MM.1S (cell line): ENCODE data around the gene CNNM3.

Experiments used
- DNase-seq: peaks from one replicate; pipeline ENCODE4 v3.0.0-alpha.2; 2015
- H2AFZ ChIP-seq: fragments of 300-600 bp; sonication (generic); 2 replicates; pipeline ENCODE4 v1.6.0; 2016; ENCODE audit warnings: antibody characterized with exemption, low read length
- H3F3A ChIP-seq: fragments of 300-600 bp; sonication (generic); 2 replicates; pipeline ENCODE4 v1.6.1; 2016; ENCODE audit warnings: mild to moderate bottlenecking, antibody characterized with exemption, low read length, moderate library complexity, mixed read lengths; ENCODE audit not compliant: insufficient read depth
- H3K27ac ChIP-seq: fragments of 300-600 bp; sonication (generic); 2 replicates; pipeline ENCODE4 v1.5.1; 2016; ENCODE audit warnings: mild to moderate bottlenecking, low read length
- H3K27me3 ChIP-seq: fragments of 300-600 bp; sonication (generic); replicated peaks from 2 replicates; pipeline ENCODE4 v1.6.0; 2016; ENCODE audit warnings: low read length; ENCODE audit not compliant: insufficient read depth
- H3K36me3 ChIP-seq: fragments of 300-600 bp; sonication (generic); replicated peaks from 2 replicates; pipeline ENCODE4 v1.6.1; 2016; ENCODE audit warnings: mild to moderate bottlenecking, low read length, mixed read lengths; ENCODE audit not compliant: insufficient read depth
- H3K4me1 ChIP-seq: fragments of 300-600 bp; sonication (generic); 2 replicates; pipeline ENCODE4 v1.6.1; 2016; ENCODE audit warnings: low read length, mixed read lengths
- H3K4me2 ChIP-seq: fragments of 300-600 bp; sonication (generic); 2 replicates; pipeline ENCODE4 v1.6.0; 2016; ENCODE audit warnings: low read depth, low read length
- H3K4me3 ChIP-seq: fragments of 300-600 bp; sonication (generic); 2 replicates; pipeline ENCODE4 v1.5.1; 2016; ENCODE audit warnings: low read length, mixed read lengths
- H3K79me2 ChIP-seq: fragments of 300-600 bp; sonication (generic); 2 replicates; pipeline ENCODE4 v1.6.1; 2016; ENCODE audit warnings: mixed run types, low read length, mixed read lengths
- H3K9ac ChIP-seq: fragments of 300-600 bp; sonication (generic); 2 replicates; pipeline ENCODE4 v1.6.1; 2016; ENCODE audit warnings: low read length, mixed read lengths
- H3K9me2 ChIP-seq: fragments of 300-600 bp; sonication (generic); replicated peaks from 2 replicates; pipeline ENCODE4 v1.6.1; 2016; ENCODE audit warnings: mild to moderate bottlenecking, low read length, mixed read lengths; ENCODE audit not compliant: insufficient read depth
- H3K9me3 ChIP-seq: fragments of 300-600 bp; sonication (generic); replicated peaks from 2 replicates; pipeline ENCODE4 v1.6.1; 2016; ENCODE audit warnings: mild to moderate bottlenecking, low read length, mixed read lengths; ENCODE audit not compliant: insufficient read depth
- H4K20me1 ChIP-seq: fragments of 300-600 bp; sonication (generic); 2 replicates; pipeline ENCODE4 v1.6.1; 2016; ENCODE audit warnings: mild to moderate bottlenecking, low read length, moderate library complexity, mixed read lengths; ENCODE audit not compliant: insufficient read depth
- EZH2 ChIP-seq: fragments of 300-600 bp; sonication (generic); optimal IDR thresholded peaks from 2 replicates; pipeline ENCODE3; 2017; ENCODE audit warnings: low read depth, mild to moderate bottlenecking, antibody characterized with exemption, low read length, mixed read lengths
- EZH2phosphoT487 ChIP-seq: fragments of 300-600 bp; sonication (generic); IDR thresholded peaks from 2 replicates; pipeline ENCODE4 v1.6.1; 2018; ENCODE audit warnings: antibody characterized with exemption, low read length
- TF ChIP-seq, protein P1 (sequence below): fragments of 300-600 bp; sonication (generic); IDR thresholded peaks from 2 replicates; pipeline ENCODE4 v1.5.1; 2016; ENCODE audit warnings: antibody characterized with exemption, low read length, mixed read lengths

The CNNM3 gene

DNA sequence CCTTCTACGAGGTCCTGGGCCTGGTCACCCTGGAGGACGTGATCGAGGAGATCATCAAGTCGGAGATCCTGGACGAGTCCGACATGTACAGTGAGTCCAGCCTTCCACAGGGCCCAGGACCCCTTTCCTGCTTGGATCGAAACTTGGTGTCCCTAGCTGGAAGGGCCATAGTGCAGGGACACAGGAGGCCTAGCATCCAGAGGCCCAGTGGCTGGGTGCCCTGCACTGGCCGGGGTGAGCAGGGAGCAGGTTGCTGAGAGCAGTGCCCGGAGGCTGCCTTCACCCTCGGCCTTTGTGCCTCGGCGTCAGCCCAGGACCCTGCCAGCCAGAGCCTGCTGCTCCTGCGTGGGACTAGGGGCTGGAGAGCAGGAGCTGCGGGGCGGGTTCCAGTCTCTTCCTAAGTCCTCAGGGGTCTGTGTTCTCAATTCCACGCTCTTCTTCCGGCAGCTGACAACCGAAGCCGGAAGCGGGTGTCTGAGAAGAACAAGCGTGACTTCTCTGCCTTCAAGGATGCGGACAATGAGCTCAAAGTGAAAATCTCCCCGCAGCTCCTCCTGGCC lies 18.9 kb upstream of the CNNM3 start:
- no peaks in the 10 kb centered on the region for H3K36me3 ChIP-seq
- no peak overlapping the region for H3K4me3 ChIP-seq
- no peak for DNase-seq
- no peak overlapping the region for H3K4me2 ChIP-seq
- TF ChIP-seq EZH2 (no peak), EZH2phosphoT487 (no peak)
- TF ChIP-seq, protein P1, sequence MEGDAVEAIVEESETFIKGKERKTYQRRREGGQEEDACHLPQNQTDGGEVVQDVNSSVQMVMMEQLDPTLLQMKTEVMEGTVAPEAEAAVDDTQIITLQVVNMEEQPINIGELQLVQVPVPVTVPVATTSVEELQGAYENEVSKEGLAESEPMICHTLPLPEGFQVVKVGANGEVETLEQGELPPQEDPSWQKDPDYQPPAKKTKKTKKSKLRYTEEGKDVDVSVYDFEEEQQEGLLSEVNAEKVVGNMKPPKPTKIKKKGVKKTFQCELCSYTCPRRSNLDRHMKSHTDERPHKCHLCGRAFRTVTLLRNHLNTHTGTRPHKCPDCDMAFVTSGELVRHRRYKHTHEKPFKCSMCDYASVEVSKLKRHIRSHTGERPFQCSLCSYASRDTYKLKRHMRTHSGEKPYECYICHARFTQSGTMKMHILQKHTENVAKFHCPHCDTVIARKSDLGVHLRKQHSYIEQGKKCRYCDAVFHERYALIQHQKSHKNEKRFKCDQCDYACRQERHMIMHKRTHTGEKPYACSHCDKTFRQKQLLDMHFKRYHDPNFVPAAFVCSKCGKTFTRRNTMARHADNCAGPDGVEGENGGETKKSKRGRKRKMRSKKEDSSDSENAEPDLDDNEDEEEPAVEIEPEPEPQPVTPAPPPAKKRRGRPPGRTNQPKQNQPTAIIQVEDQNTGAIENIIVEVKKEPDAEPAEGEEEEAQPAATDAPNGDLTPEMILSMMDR: no peak
- H3K9me3 ChIP-seq: no peaks in the 10 kb centered on the region
- no peaks in the 10 kb centered on the region for H4K20me1 ChIP-seq
- H3K27me3 ChIP-seq: no peaks in the 10 kb centered on the region
- no peaks in the 10 kb centered on the region for H3K79me2 ChIP-seq
- H3K4me1 ChIP-seq: no peaks in the 10 kb centered on the region
- H2AFZ ChIP-seq: no peak overlapping the region
- H3K27ac ChIP-seq: no peak overlapping the region
- H3K9ac ChIP-seq: no peak overlapping the region
- H3F3A ChIP-seq: no peaks in the 10 kb centered on the region
- H3K9me2 ChIP-seq: no peaks in the 10 kb centered on the region

GRCh38 chr2:96798733-96799622 lies 17.1 kb upstream of the CNNM3 start:
- no peaks in the 10 kb centered on the region for H3F3A ChIP-seq
- no peak overlapping the region for H3K4me2 ChIP-seq
- H3K4me3 ChIP-seq: no peak overlapping the region
- H3K4me1 ChIP-seq: no peaks in the 10 kb centered on the region
- no peak for TF ChIP-seq EZH2
- TF ChIP-seq EZH2phosphoT487: no peak
- TF ChIP-seq, protein P1: no peak
- no peak overlapping the region for H3K27ac ChIP-seq
- H3K9me2 ChIP-seq: no peaks in the 10 kb centered on the region
- H4K20me1 ChIP-seq: no peaks in the 10 kb centered on the region
- no peaks in the 10 kb centered on the region for H3K9me3 ChIP-seq
- no peak overlapping the region for H2AFZ ChIP-seq
- no peaks in the 10 kb centered on the region for H3K79me2 ChIP-seq
- no peak for DNase-seq
- H3K36me3 ChIP-seq: no peaks in the 10 kb centered on the region
- H3K27me3 ChIP-seq: no peaks in the 10 kb centered on the region
- no peak overlapping the region for H3K9ac ChIP-seq

GRCh38 chr2:96799623-96799935 lies 16.5 kb upstream of the CNNM3 start:
- no peaks in the 10 kb centered on the region for H3K36me3 ChIP-seq
- H3K4me2 ChIP-seq: no peak overlapping the region
- H2AFZ ChIP-seq: no peak overlapping the region
- H3K9ac ChIP-seq: no peak overlapping the region
- no peaks in the 10 kb centered on the region for H3K4me1 ChIP-seq
- no peak overlapping the region for H3K4me3 ChIP-seq
- no peaks in the 10 kb centered on the region for H3F3A ChIP-seq
- H3K27ac ChIP-seq: no peak overlapping the region
- TF ChIP-seq EZH2phosphoT487: no peak
- TF ChIP-seq, protein P1: no peak
- TF ChIP-seq EZH2: no peak
- H3K9me2 ChIP-seq: no peaks in the 10 kb centered on the region
- no peak for DNase-seq
- H3K79me2 ChIP-seq: no peaks in the 10 kb centered on the region
- no peaks in the 10 kb centered on the region for H4K20me1 ChIP-seq
- H3K27me3 ChIP-seq: no peaks in the 10 kb centered on the region
- no peaks in the 10 kb centered on the region for H3K9me3 ChIP-seq
